ENCODE results near the gene ABHD11.
A peak's percentile ranks its signal among the peaks of the same experiment; 100 is the strongest.

ABHD11 gene

GRCh38 chr7:73770860-73771670 is 32.5 kb upstream of the ABHD11 start:
- no peak overlapping the region for H3K27ac ChIP-seq
- peak overlapping the region; percentile 58 for H3K4me3 ChIP-seq
- TF ChIP-seq, protein P1, sequence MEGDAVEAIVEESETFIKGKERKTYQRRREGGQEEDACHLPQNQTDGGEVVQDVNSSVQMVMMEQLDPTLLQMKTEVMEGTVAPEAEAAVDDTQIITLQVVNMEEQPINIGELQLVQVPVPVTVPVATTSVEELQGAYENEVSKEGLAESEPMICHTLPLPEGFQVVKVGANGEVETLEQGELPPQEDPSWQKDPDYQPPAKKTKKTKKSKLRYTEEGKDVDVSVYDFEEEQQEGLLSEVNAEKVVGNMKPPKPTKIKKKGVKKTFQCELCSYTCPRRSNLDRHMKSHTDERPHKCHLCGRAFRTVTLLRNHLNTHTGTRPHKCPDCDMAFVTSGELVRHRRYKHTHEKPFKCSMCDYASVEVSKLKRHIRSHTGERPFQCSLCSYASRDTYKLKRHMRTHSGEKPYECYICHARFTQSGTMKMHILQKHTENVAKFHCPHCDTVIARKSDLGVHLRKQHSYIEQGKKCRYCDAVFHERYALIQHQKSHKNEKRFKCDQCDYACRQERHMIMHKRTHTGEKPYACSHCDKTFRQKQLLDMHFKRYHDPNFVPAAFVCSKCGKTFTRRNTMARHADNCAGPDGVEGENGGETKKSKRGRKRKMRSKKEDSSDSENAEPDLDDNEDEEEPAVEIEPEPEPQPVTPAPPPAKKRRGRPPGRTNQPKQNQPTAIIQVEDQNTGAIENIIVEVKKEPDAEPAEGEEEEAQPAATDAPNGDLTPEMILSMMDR (IDR thresholded peaks at IDR 0.05) = no peak
- no peak for DNase-seq (ENCODE audit: low spot score)

GRCh38 chr7:73770002-73770859 is 31.6 kb upstream of the ABHD11 start, which contains the start of gene CLDN3:
CLDN3 (minus strand) TSS chr7:73770270; CDS start chr7:73770049, 221 bp downstream.
- TF ChIP-seq, protein P1 (IDR thresholded peaks at IDR 0.05) = no peak
- H3K27ac ChIP-seq = no peak within 1 kb of the TSS
- H3K4me3 ChIP-seq = peak within 1 kb of the TSS; percentile 58
- DNase-seq (ENCODE audit: low spot score) = no peak

- DNase-seq (ENCODE audit: low spot score) = no peak
- Histone ChIP-seq H3K27ac (no peak overlapping the region), H3K4me3 (peak overlapping the region; percentile 58)
- TF ChIP-seq, protein P1 (IDR thresholded peaks at IDR 0.05) = no peak
These were observed 30.9 kb upstream of the ABHD11 start for GRCh38 chr7:73769481-73770001.

- DNase-seq (ENCODE audit: low spot score) = no peak
- Histone ChIP-seq H3K4me3 (peak overlapping the region; percentile 58), H3K27ac (no peak overlapping the region)
- TF ChIP-seq, protein P1 (IDR thresholded peaks at IDR 0.05) = no peak
These were observed 30.3 kb upstream of the ABHD11 start for GRCh38 chr7:73768641-73769480.

DNA sequence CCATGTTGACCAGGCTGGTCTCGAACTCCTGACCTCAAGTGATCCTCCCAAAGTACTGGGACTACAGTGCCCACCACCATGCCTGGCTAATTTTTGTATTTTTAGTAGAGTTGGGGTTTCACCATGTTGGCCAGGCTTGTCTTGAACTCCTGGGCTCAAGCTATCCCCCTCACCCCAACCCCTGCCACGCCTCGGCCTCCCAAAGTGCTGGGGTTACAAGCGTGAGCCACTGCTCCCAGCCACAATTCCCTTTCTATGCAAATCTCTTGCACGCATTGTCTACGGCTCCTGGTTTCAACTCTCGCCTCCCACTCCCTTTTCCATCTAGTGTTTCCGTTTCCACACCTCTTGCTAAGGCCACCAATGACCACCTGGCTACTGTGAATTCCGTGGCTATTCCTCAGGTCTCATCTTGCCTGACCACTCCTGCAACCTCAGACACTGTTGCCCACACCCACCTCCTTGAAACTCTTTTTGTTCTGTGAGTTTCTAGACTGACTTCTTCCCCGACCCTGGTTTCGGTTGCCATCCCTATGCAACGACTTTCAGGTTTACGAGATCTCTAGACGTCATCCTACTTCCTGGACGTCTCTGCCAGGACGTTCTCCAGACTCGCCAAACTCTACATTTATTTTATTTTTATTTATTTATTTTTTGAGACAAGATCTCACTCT is 28.1 kb upstream of the ABHD11 start:
- Histone ChIP-seq H3K27ac (no peak overlapping the region), H3K4me3 (no peak overlapping the region)
- TF ChIP-seq, protein P1 (IDR thresholded peaks at IDR 0.05) = no peak
- DNase-seq (ENCODE audit: low spot score) = no peak

DNA sequence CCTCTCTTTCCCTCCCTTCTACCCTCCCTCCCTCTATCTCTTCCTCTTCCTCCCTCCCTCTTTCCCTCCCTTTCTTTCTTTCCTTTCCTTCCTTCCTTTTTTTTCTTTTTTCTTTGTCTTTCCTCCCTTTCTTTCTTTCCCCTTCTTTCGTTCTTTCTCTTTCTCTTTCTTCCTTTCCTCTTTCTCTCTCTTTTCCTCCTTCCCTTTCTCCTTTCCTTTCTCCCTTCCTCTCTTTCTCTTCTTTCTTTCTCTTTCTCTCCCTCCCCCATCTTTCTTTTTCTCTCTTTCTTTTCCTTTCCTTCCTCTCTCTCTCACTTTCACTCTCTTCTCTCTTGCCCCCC is 24.0 kb upstream of the ABHD11 start:
- DNase-seq (ENCODE audit: low spot score) = no peak
- H3K27ac ChIP-seq = no peak overlapping the region
- H3K4me3 ChIP-seq = no peak overlapping the region
- TF ChIP-seq, protein P1 (IDR thresholded peaks at IDR 0.05) = no peak
